ENCODE results near the gene PI4K2B. TPM values are rescaled to one million over a fixed set of nuclear protein-coding genes. Genes with fewer than 3 reads are reported as not detected.

Gene PI4K2B
- polyA plus RNA-seq = 3.5 and 3.8 TPM in 2 replicates

DNA sequence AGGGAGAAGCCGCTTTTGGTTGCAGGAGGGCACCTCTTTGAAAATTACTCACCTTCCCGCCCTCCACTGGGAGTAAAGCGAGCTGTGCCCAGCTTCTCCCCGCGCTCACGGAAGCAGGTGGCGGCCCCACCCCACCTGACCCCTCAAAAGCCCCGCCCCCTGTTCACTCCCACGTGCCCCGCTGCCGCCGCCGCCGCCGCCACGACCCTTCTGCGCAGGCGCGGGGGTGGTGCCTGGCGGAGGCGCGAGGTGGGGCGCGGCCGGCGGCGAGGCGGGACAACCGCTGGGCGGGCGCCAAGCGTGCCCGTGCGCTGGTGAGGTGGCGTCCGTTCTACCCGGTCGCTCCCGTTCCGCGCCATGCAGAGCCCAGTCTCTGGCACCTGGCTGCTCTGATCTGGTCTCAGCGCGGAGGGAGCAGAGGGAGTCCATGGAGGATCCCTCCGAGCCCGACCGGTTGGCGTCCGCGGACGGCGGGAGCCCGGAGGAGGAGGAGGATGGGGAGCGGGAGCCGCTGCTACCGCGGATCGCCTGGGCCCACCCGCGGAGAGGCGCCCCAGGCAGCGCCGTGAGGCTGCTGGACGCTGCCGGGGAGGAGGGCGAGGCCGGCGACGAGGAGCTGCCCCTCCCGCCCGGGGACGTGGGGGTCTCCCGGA is at the start of gene PI4K2B:
Gene PI4K2B, plus strand, starts transcription at position 297 of the 653 bp plus-strand sequence. Its CDS starts 131 bp downstream, at position 428.

DNA sequence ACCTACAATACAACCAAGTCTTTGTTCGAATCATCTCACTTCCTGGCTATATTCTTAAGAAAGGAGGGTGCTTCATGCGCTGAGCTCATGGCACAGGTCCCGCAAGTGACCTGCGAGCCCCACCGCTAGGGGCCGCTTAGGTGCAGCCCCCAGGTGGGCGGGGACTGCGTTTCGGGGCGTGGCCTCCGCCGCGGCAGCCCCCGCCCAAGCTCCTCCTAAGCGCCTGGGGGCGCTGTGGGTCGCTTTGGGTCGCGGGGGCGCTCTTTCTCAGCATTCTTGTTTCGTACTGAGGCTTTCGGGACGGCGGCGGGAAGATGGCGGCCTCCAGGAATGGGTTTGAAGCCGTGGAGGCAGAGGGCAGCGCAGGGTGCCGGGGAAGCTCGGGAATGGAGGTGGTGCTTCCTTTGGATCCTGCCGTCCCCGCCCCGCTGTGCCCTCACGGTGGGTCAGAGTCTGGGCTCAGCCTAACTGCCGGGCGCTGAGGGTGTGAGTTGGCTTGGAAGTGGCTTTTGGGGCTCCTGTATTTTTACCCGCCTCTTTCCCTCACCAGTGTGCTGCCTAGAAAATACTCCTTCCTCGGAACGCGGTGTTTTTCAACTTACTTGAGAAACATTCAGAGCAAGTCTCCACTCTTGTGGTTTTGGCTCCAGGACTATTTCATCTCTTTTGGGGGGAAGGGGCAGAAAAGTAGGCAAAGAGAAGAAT is 78.8 kb downstream of the PI4K2B start, which contains the start of gene ZCCHC4:
Gene ZCCHC4, plus strand, starts transcription at position 279 of the 705 bp plus-strand sequence. Its CDS starts 36 bp downstream, at position 315.

Other genes with a start within 250 kb of the PI4K2B start
- gene LGI2, start 203.1 kb upstream of the PI4K2B start, polyA plus RNA-seq = 0.54 and 0.90 TPM in 2 replicates
- 1.4 and 4.0 TPM in 2 replicates for gene SEPSECS, start 73.6 kb upstream of the PI4K2B start, polyA plus RNA-seq
- gene ZCCHC4, start 78.7 kb downstream of the PI4K2B start, polyA plus RNA-seq = 2.6 and 4.3 TPM in 2 replicates
- gene ANAPC4, start 143.2 kb downstream of the PI4K2B start, polyA plus RNA-seq = 19.0 and 30.0 TPM in 2 replicates